COLO668 (cell line): ENCODE measurements around the gene SENP1.
A peak's percentile ranks its signal among the peaks of the same experiment; 100 is the strongest.
"Not testable (repeated sequence)": the region's sequence is repeated elsewhere in the genome, so short reads cannot be mapped to it uniquely, and the experiment has no call there.

Source experiments
- DNase-seq: peaks from one replicate; lab custom pipeline; 2025; ENCODE audit not compliant: unreplicated experiment; lab: John Stamatoyannopoulos, UW

SENP1 gene

DNA sequence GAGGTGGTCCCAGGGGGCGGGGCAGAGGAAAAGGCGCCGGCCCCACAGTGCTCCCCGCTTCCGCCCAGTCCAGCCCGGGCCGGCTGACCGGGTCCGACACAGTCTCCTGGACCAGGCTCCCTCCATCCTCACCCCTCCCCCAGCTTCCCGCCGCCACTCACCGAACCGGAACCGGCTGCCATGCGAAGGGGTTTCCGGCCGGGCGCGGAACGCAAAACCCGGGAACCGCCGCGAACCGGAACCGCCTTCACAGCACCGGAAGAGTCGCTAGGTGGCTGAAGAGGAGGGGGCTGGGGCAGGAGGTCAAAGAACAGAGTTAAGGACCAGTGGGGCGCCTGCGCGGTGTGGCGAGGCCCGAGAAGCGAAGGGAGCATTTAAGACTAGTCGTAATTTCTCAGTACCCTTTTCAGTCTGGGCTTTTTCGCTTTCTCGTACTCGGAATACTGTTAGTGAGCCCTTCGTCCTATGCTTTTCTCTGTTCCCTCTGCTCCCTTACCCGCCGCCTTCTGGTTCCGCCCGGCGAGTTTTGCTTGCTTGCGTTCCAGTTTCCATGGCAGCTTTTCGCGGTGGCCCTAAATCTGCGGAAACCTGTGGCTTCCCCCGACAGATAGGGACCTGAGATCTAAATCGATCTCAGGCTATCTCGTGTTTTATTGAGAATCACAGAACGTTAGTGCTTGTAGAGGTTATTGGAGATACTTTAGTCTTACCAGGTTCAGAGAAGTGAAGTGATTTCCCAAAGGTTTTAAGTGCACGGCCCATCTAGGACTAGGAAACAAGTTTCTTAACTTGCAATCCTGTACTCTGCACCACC, at the start of gene SENP1:
Gene SENP1 (minus strand): TSS at position 213 of the 814 bp plus-strand sequence. CDS start 4,607 bp downstream, outside the sequence.
- peak; percentile 86 for DNase-seq

DNA sequence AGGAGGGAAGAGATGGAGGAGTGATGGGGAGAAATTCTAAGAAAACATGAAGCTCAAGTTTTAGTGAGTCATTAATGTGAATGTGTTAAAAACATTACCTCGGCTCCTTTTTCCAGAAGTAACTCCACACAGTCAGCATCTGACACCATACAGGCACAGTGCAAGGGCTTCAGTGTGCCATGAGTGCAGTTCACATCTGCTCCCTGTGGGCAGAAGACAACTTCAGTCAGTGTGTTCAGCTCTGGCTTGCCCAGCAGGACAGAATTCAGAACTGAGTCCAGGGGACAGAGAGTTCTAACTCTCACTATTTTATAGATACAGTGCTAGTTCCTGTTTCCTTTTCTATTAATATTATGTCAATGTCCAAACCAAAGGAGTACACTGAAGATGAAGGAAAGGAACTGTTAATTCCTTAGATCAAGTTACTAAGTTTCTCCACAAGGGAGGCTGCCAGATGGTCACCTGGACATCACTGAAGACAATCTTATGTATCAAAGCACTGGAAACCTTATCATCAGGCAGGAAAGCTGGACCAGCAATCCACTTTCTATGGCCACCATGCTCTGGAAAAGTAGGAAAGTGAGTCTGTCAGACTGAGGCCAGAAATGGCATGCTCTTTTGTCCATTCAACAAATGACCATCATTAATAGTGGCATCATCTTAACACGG, 45.4 kb upstream of the SENP1 start:
- DNase-seq: no peak

GRCh38 chr12:48145981-48146380, 40.1 kb upstream of the SENP1 start:
- DNase-seq: no peak

DNA sequence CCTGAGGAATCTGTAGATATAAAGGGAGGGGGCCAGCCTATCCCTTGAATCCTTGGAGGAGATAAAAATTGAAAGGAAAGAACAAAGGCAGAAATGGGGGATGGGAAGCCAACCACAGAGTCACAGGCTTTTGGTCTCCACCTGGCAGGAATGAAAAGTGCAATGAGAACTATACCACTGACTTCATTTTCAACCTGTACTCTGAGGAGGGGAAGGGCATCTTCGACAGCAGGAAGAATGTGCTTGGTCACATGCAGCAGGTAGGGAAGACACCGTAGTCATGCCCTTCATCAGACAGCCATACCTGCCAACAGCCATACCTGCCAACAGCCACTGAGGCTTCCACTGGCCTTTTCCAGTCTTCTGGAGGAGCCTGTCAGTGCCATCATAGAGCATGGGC, 38.0 kb upstream of the SENP1 start:
- DNase-seq: no peak

- no peak for DNase-seq
Observed at GRCh38 chr12:48142818-48143674, 37.2 kb upstream of the SENP1 start.

DNA sequence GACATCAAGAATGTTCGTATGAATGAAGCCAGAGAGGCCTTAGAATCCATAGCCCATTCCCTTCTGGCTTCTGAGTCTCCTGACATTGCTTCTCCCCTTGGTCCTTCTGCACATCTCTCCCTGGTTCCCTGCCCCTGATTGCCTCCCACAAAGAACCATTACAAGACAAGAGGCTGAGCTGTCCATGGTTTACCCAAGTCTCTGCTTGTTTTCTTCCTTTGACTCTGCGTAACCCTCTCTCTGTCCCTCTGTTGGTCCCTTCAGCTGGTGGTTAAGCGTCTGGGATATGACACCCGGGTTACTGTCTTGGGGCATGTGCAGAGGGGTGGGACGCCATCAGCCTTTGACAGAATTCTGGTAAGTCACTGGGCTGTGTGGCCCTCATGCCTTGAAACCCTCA, 29.1 kb upstream of the SENP1 start:
- DNase-seq: no peak

DNA sequence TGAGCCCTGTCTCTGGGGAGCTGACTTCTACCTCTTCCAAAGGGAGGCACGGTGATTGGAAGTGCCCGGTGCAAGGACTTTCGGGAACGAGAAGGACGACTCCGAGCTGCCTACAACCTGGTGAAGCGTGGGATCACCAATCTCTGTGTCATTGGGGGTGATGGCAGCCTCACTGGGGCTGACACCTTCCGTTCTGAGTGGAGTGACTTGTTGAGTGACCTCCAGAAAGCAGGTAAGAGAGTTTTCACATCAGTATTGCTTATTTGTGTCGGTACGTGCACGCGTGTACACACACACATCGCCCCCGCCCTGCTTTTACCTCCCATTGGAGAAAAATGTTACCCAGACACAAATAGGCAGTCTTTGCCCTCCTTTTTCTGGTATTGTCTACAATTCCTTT, 26.9 kb upstream of the SENP1 start:
- DNase-seq: no peak

- DNase-seq: no peak
Observed at GRCh38 chr12:48131517-48131916, 25.6 kb upstream of the SENP1 start.

DNA sequence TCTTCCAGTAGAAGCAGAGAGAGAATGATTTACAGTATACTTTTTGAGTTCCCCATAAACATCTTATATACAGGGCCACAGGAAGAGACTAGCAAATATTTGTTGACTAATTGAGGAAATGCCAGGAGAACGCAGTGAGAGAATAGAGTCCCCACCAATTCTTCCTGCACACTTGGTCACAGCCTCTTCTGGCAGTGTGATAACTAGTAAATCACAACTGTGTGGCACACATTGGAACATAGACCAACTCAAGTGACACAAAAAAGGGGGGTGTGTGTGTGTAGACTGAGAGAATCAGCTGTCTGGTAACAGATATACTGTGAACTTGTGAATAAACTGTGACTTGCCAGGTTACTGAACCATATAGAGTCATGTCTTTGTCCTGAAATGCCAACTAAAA, 23.5 kb upstream of the SENP1 start:
- no peak for DNase-seq

- DNase-seq: no peak
Observed at GRCh38 chr12:48128800-48129199, 22.9 kb upstream of the SENP1 start.

- DNase-seq: no peak
Observed at GRCh38 chr12:48126953-48127630, 21.2 kb upstream of the SENP1 start.

- DNase-seq: no peak
Observed at GRCh38 chr12:48125985-48126384, 20.1 kb upstream of the SENP1 start.

DNA sequence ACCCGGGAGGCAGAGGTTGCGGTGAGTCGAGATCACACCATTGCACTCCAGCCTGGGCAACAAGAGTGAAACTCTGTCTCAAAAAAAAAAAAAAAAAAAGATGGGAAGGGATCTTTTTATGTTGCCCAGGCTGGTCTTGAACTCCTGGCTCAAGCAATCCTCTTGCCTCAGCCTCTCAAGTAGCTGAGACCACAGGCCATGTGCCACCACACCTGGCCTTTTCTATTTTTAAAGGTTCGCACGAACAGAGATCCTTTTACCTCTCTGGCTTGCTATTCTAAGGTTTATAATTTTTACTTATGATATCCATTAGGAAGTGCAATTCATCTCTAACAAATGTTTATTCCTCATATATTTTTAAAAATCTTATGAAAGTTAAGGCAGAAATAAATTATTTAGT, 19.7 kb upstream of the SENP1 start:
- not testable (repeated sequence) for DNase-seq

DNA sequence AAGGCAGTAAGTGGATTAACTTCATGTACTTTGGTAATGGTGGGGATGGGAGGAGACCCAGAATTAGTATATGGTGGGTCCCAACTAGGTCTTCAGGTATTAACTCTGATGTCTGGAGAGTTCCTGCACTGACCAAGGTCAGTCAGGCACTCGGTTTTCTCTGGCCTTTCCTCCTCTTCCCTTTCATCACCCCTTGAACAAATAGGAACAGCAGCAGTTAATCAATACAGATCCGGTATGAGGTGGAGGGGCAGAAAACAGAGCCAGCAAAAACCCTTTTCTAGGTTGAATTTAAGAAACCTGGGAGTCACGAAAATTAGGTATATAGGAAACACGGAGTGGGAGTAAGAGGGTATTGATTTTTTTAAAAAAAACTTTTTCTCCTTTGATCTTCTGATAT, 17.3 kb upstream of the SENP1 start:
- DNase-seq: no peak

DNA sequence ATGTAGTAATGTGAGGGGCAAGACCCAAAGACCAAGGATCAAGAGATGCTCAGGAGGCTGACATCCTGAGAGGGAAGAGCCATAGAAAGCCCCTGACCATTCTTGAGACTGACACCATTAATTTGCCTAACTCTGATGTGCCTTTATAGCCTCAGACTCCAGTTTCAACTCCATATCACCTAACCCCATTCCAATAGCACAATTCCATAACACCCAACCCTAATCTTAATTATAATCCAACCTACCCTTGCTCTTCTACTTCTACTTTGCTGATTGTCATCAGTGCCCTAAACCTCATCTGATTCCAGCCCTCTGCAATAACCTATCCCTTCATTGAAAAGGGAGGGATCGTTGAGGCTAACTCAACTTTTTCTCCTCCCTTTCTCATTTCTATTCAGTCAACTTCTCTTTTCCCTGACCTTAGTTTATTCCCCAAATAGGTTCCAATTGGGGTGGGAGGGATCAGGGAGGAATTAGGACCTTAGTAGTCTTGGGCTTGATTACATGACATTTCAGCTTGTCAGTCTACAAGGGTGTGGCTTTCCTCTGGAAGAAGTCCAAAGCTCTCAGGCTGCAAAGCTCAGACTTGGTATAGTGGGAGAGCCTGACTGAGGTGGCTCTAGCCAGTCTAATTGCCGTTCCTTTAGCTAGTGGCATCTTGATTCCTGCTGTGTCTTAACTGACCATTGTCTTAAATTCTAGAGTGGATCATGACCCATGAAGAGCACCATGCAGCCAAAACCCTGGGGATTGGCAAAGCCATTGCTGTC, 16.4 kb upstream of the SENP1 start:
- no peak for DNase-seq

DNA sequence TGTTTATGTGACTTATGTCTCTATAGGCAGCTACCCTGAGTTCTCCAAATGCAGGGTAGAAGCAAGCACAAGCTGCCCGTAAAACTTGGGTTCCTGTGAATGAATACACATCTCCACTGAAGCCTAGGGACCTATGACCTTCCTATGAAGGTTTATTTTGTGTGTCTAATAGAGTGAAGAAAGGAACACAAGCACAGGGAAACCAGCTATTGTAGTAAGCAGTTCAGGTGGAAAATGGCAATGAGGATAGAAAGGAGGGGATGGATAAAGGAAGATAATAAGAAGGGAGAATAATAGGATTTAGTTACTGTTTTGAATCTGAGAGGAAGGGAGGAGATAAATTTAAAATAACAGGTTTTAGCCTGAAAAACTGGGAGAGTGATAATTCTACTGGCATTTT, 15.6 kb upstream of the SENP1 start:
- no peak for DNase-seq

- no peak for DNase-seq
Observed at GRCh38 chr12:48119834-48120195, 13.9 kb upstream of the SENP1 start.

- peak; percentile 18 for DNase-seq
Observed at GRCh38 chr12:48119078-48119833, 13.4 kb upstream of the SENP1 start, which contains the start of gene PFKM. Gene PFKM, plus strand, starts transcription at chr12:48119364. Its CDS starts 3,411 bp downstream, at chr12:48122775.

GRCh38 chr12:48118284-48118871, 12.5 kb upstream of the SENP1 start:
- no peak for DNase-seq
